ENCODE data around the gene SMYD3.

The SMYD3 gene

DNA sequence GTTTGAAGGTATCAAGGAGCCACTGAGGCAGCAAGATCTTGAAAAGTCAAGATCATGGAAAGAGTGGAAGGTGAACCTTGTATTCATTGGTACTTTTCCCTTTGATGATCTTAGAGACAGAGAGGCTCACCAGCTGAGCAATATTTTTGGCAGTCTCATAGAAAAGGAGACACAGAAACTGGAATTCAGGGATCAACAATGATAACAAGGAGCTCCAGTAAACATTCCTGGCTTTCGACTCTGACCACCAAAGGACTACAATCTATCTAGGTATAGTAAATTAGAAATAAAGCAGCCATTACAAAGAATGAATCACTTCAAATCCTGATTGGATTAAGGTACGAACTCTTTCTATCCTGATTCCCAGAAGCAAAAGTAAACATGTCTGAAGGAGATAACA is 736.9 kb downstream of the SMYD3 start:
- H3K36me3 ChIP-seq (replicated peaks; ENCODE audit: insufficient read depth, low read length) = no peaks in the 10 kb centered on the region
- no peaks in the 10 kb centered on the region for H3F3A ChIP-seq (ENCODE audit: insufficient read depth, low read length)
- H3K4me3 ChIP-seq (ENCODE audit: low read length) = no peak overlapping the region
- no peak overlapping the region for H2AFZ ChIP-seq (ENCODE audit: low read length)
- no peaks in the 10 kb centered on the region for H4K20me1 ChIP-seq (ENCODE audit: insufficient read depth, low read length)
- H3K9me3 ChIP-seq (replicated peaks; ENCODE audit: insufficient read depth, low read length) = no peaks in the 10 kb centered on the region
- H3K9ac ChIP-seq (ENCODE audit: low read length) = no peak overlapping the region
- H3K4me2 ChIP-seq (ENCODE audit: low read depth, low read length) = no peak overlapping the region
- TF ChIP-seq EZH2phosphoT487 (IDR thresholded peaks at IDR 0.05; ENCODE audit: low read length) = no peak
- no peak for TF ChIP-seq EZH2 (optimal IDR thresholded peaks at IDR 0.05; ENCODE audit: low read depth, low read length)
- no peak for TF ChIP-seq CTCF (IDR thresholded peaks at IDR 0.05; ENCODE audit: low read length)
- no peak overlapping the region for H3K27ac ChIP-seq (ENCODE audit: low read length)
- no peaks in the 10 kb centered on the region for H3K27me3 ChIP-seq (replicated peaks; ENCODE audit: insufficient read depth, low read length)
- no peaks in the 10 kb centered on the region for H3K79me2 ChIP-seq (ENCODE audit: low read length)
- H3K9me2 ChIP-seq (replicated peaks; ENCODE audit: insufficient read depth, low read length) = no peaks in the 10 kb centered on the region
- H3K4me1 ChIP-seq (ENCODE audit: low read length) = no peaks in the 10 kb centered on the region
- DNase-seq = no peak

DNA sequence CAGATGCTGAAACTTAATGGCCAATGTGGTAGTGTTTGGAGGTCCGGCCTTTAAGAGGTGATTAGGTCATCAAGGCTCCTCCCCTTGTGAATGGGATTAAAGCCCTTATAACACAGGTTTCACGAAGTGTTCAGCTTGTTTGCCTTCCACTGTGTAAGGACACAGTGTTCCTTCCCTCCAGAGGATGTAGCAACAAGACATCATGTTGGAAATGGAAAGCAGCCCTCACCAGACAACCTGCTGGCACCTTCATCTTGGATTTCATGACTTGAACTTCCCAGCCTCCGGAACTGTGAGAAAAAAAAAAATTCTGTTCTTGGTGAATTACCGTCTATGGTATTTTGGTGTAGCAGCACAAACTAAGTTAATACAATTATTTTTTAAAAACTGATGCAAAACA is 738.5 kb downstream of the SMYD3 start:
- Histone ChIP-seq H3K9me3 (replicated peaks; ENCODE audit: insufficient read depth, low read length) (no peaks in the 10 kb centered on the region), H2AFZ (ENCODE audit: low read length) (no peak overlapping the region), H3K36me3 (replicated peaks; ENCODE audit: insufficient read depth, low read length) (no peaks in the 10 kb centered on the region), H3K4me2 (ENCODE audit: low read depth, low read length) (no peak overlapping the region), H3K4me1 (ENCODE audit: low read length) (no peaks in the 10 kb centered on the region), H3K79me2 (ENCODE audit: low read length) (no peaks in the 10 kb centered on the region), H3K9me2 (replicated peaks; ENCODE audit: insufficient read depth, low read length) (no peaks in the 10 kb centered on the region), H3F3A (ENCODE audit: insufficient read depth, low read length) (no peaks in the 10 kb centered on the region), H3K4me3 (ENCODE audit: low read length) (no peak overlapping the region), H3K27ac (ENCODE audit: low read length) (no peak overlapping the region), H3K27me3 (replicated peaks; ENCODE audit: insufficient read depth, low read length) (no peaks in the 10 kb centered on the region), H4K20me1 (ENCODE audit: insufficient read depth, low read length) (no peaks in the 10 kb centered on the region), H3K9ac (ENCODE audit: low read length) (no peak overlapping the region)
- no peak for DNase-seq
- TF ChIP-seq EZH2 (optimal IDR thresholded peaks at IDR 0.05; ENCODE audit: low read depth, low read length) (no peak), CTCF (IDR thresholded peaks at IDR 0.05; ENCODE audit: low read length) (no peak), EZH2phosphoT487 (IDR thresholded peaks at IDR 0.05; ENCODE audit: low read length) (no peak)

- H3K27me3 ChIP-seq (replicated peaks; ENCODE audit: insufficient read depth, low read length) = no peaks in the 10 kb centered on the region
- H3K79me2 ChIP-seq (ENCODE audit: low read length) = no peaks in the 10 kb centered on the region
- H3K27ac ChIP-seq (ENCODE audit: low read length) = no peak overlapping the region
- H3K36me3 ChIP-seq (replicated peaks; ENCODE audit: insufficient read depth, low read length) = no peaks in the 10 kb centered on the region
- no peaks in the 10 kb centered on the region for H3K9me3 ChIP-seq (replicated peaks; ENCODE audit: insufficient read depth, low read length)
- no peak for DNase-seq
- H2AFZ ChIP-seq (ENCODE audit: low read length) = no peak overlapping the region
- no peak overlapping the region for H3K4me2 ChIP-seq (ENCODE audit: low read depth, low read length)
- H3K4me1 ChIP-seq (ENCODE audit: low read length) = no peaks in the 10 kb centered on the region
- no peak for TF ChIP-seq EZH2phosphoT487 (IDR thresholded peaks at IDR 0.05; ENCODE audit: low read length)
- no peak for TF ChIP-seq EZH2 (optimal IDR thresholded peaks at IDR 0.05; ENCODE audit: low read depth, low read length)
- no peak for TF ChIP-seq CTCF (IDR thresholded peaks at IDR 0.05; ENCODE audit: low read length)
- H3K4me3 ChIP-seq (ENCODE audit: low read length) = no peak overlapping the region
- no peak overlapping the region for H3K9ac ChIP-seq (ENCODE audit: low read length)
- no peaks in the 10 kb centered on the region for H3K9me2 ChIP-seq (replicated peaks; ENCODE audit: insufficient read depth, low read length)
- H4K20me1 ChIP-seq (ENCODE audit: insufficient read depth, low read length) = no peaks in the 10 kb centered on the region
- no peaks in the 10 kb centered on the region for H3F3A ChIP-seq (ENCODE audit: insufficient read depth, low read length)
Observed at GRCh38 chr1:245765230-245766000, 741.7 kb downstream of the SMYD3 start.
